Heart right ventricle (tissue), 16 donors: ENCODE data around the gene AKAP13. TPM values are rescaled to one million over a fixed set of nuclear protein-coding genes. Genes with fewer than 3 reads are reported as not detected.

ENCODE experiments used
- ATAC-seq, 8 donors: fragments of 200-7000 bp; cut with Tn5 transposase; one replicate each; pipeline ENCODE4 v1.9.1; 2020; ENCODE audit warnings: mild to moderate bottlenecking in 8 of 8, moderate library complexity in 8 of 8, moderate number of reproducible peaks in 1 of 8
- DNase-seq, 2 donors: peaks; one replicate each; pipeline ENCODE4 v3.0.0-alpha.2; 2020
- H3K27ac ChIP-seq, 10 donors: fragments of 200-600 bp; sonication (generic) in 2 of 10; one replicate each; pipeline versions ENCODE4 v1.5.0 to v1.8.0; 2020 to 2022; ENCODE audit warnings: mild to moderate bottlenecking in 3 of 10
- H3K27me3 ChIP-seq, 7 donors: fragments of 200-600 bp; one replicate each; pipeline ENCODE4 v1.8.0; 2021 to 2022; ENCODE audit warnings: mild to moderate bottlenecking in 2 of 7
- H3K36me3 ChIP-seq, 9 donors: fragments of 200-600 bp; sonication (generic) in 1 of 9; one replicate each; pipeline versions ENCODE4 v1.5.0 to v1.8.0; 2020 to 2022; ENCODE audit warnings: mild to moderate bottlenecking in 2 of 9
- H3K4me1 ChIP-seq, 9 donors: fragments of 200-600 bp; sonication (generic) in 1 of 9; one replicate each; pipeline versions ENCODE4 v1.5.0 to v1.8.0; 2020 to 2022; ENCODE audit warnings: mild to moderate bottlenecking in 4 of 9
- H3K4me3 ChIP-seq, 10 donors: fragments of 200-600 bp; sonication (generic) in 2 of 10; one replicate each; pipeline versions ENCODE4 v1.5.0 to v1.8.0; 2020 to 2022; ENCODE audit warnings: mild to moderate bottlenecking in 7 of 10, moderate library complexity in 2 of 10
- H3K9me3 ChIP-seq, 11 donors: fragments of 200-600 bp in 10 of 11; sonication (generic) in 2 of 11; one replicate each; pipeline versions ENCODE4 v1.5.0 to v1.8.0; 2013 to 2022; ENCODE audit warnings: mild to moderate bottlenecking in 2 of 11, control low read depth in 1 of 11, moderate library complexity in 1 of 11
- CTCF ChIP-seq, 9 donors: fragments of 200-600 bp; sonication (generic) in 2 of 9; IDR thresholded peaks; one replicate each; pipeline versions ENCODE4 v1.5.0 to v1.8.0; 2021 to 2022; ENCODE audit warnings: antibody characterized with exemption in 9 of 9, mild to moderate bottlenecking in 5 of 9, moderate library complexity in 1 of 9
- WGBS, 2 donors: extraction: QIAGEN DNeasy Blood & Tissue Kit; methylation state at CpG; one replicate each; pipeline ENCODE4 v1.1.7; 2013; ENCODE audit warnings: inconsistent platforms in 1 of 2; 5-methylcytosine and 5-hydroxymethylcytosine counted together
- intact Hi-C, 10 donors: fragments of 100-400 bp; cut with DNase I; formaldehyde crosslinking; loops; one replicate each; pipeline versions ENCODE4 v1.11.1 to v1.14.2; 2022
- polyA plus RNA-seq, 2 donors: library from polyadenylated mRNA; stranded (reverse); fragments of 200-250 nt; gene quantifications; one replicate each; pipeline ENCODE4 v1.2.3, GENCODE V29; 2013
- total RNA-seq, 10 donors: library from RNA; stranded (reverse); fragmentation: NEBNext Ultra II Directional in 3 of 10; extraction: Animal tissue kit (Norgen Biotek cat#: 25700) in 3 of 10; gene quantifications; one replicate each; pipeline versions ENCODE4 v1.2.1 to v1.2.4, GENCODE V29; 2021 to 2023
- donor health status: Arrhythmogenic right ventricular cardiomyopathy.
- donor health status: ischemic (EF 13 %, LVEDD 7.1; RV severe dilation, severe dysfunction).
- donor health status: healthy with polysubstance abuse.
- donor health status: DM: no; HTN: yes; CAD: no.
- donor health status: DM: no; HTN: no; CAD: no.
- donor health status: ischemic (EF 25% LVEDD 6.9; RV normal size, moderate dysfunction).
- donor health status: ischemic (EF 25% LVEDD 5.7; RV mildly dilated, moderate dysfunction).
- donor health status: healthy.
- donor health status: DM: yes; HTN: yes; CAD: no.
- donor health status: Ischemic cardiomyopathy.
- donor health status: ischemic (EF 35%, LVEDD 5.7; RV mildly dilated, moderate dysfunction).
- donor health status: nonischemic (EF 11% LVEDD 7.7; RV severe dilation, severe dysfunction).
- donor health status: DM: yes; HTN: yes; CAD: no.
- donor health status: PGD.
- donor health status: ischemic (EF 29% LVEDD 5.4; RV normal size, mild dysfunction).
- donor health status: nonischemic (EF 23%, LVEDD 6.1; RV moderate dilation, normal function).

AKAP13 gene
- total and polyA plus RNA-seq, 12 donors = 89.3 to 645 (median 480) TPM

GRCh38 chr15:85778107-85778776, 397.8 kb downstream of the AKAP13 start:
- peak; percentile 60 to 93 (median 82) for ATAC-seq
- Histone ChIP-seq H3K36me3 (no peaks in the 10 kb centered on the region), H3K4me3 (no peak overlapping the region), H3K27ac (peak overlapping the region in 9 of 10 donors; percentile 2 to 63 (median 39)), H3K4me1 (peaks cover 3 to 49% (median 31%) of the 10 kb centered on the region in 9 donors), H3K27me3 (no peaks in the 10 kb centered on the region), H3K9me3 (no peaks in the 10 kb centered on the region)
- no peak for DNase-seq
- TF ChIP-seq CTCF (IDR thresholded peaks at IDR 0.05) = no peak
- 46 to 64% methylated on average over 10 of the region's 10 CpGs for WGBS, 2 donors
- intact Hi-C loops = no loop called here

GRCh38 chr15:85779249-85779648, 398.8 kb downstream of the AKAP13 start:
- intact Hi-C loops = no loop called here
- Histone ChIP-seq H3K4me3 (no peak overlapping the region), H3K9me3 (no peaks in the 10 kb centered on the region), H3K27ac (no peak overlapping the region), H3K4me1 (peaks cover 3 to 49% (median 31%) of the 10 kb centered on the region in 9 donors), H3K27me3 (no peaks in the 10 kb centered on the region), H3K36me3 (no peaks in the 10 kb centered on the region)
- no peak for ATAC-seq
- DNase-seq = no peak
- TF ChIP-seq CTCF (IDR thresholded peaks at IDR 0.05) = no peak
- WGBS, 2 donors = 91 to 100% methylated on average over 1 of the region's 1 CpG

GRCh38 chr15:85780225-85780985, 400.0 kb downstream of the AKAP13 start:
- 71 to 74% methylated on average over 8 of the region's 8 CpGs for WGBS, 2 donors
- ATAC-seq (no peak), DNase-seq (no peak)
- peaks cover 3 to 56% (median 36%) of the 10 kb centered on the region in 9 donors for H3K4me1 ChIP-seq
- intact Hi-C loops = loop anchor here in 1 of 10 donors (5.0 kb wide), 1 partner anchor 33 kb away; no protein-coding TSS in a partner anchor
- TF ChIP-seq CTCF (IDR thresholded peaks at IDR 0.05) = no peak
- H3K9me3 ChIP-seq = no peaks in the 10 kb centered on the region
- H3K4me3 ChIP-seq = no peak overlapping the region
- H3K27ac ChIP-seq = no peak overlapping the region
- H3K27me3 ChIP-seq = no peaks in the 10 kb centered on the region
- H3K36me3 ChIP-seq = no peaks in the 10 kb centered on the region

GRCh38 chr15:85781099-85781498, 400.7 kb downstream of the AKAP13 start:
- peaks cover 5 to 63% (median 43%) of the 10 kb centered on the region in 9 donors for H3K4me1 ChIP-seq
- DNase-seq (no peak), ATAC-seq (no peak)
- H3K4me3 ChIP-seq = no peak overlapping the region
- no peaks in the 10 kb centered on the region for H3K36me3 ChIP-seq
- intact Hi-C loops = loop anchor here in 1 of 10 donors (5.0 kb wide), 1 partner anchor 34 kb away; no protein-coding TSS in a partner anchor
- 79 to 84% methylated on average over 7 of the region's 7 CpGs for WGBS, 2 donors
- no peaks in the 10 kb centered on the region for H3K9me3 ChIP-seq
- H3K27me3 ChIP-seq = no peaks in the 10 kb centered on the region
- no peak overlapping the region for H3K27ac ChIP-seq
- TF ChIP-seq CTCF (IDR thresholded peaks at IDR 0.05) = no peak
